CD4-positive, alpha-beta T cell treated with Interleukin-6 at 100 ng/mL for 8 hours (primary cell): ENCODE data around the gene GRAMD4.

Experiments used
- DNase-seq: peaks from one replicate; pipeline ENCODE4 v3.0.0-alpha.2; 2020; ENCODE audit warnings: mixed read lengths, low spot score

The GRAMD4 gene

GRCh38 chr22:46598224-46598623 is 22.0 kb upstream of the GRAMD4 start:
- no peak for DNase-seq

- no peak for DNase-seq
These were observed 21.3 kb upstream of the GRAMD4 start for GRCh38 chr22:46598737-46599424.

- DNase-seq, result no peak
These were observed 19.9 kb upstream of the GRAMD4 start for GRCh38 chr22:46600273-46600796.

GRCh38 chr22:46602025-46602424 is 18.2 kb upstream of the GRAMD4 start:
- DNase-seq, result no peak

GRCh38 chr22:46604306-46604690 is 15.9 kb upstream of the GRAMD4 start:
- peak; percentile 39 for DNase-seq

- no peak for DNase-seq
These were observed 15.1 kb upstream of the GRAMD4 start for GRCh38 chr22:46605117-46605516.

- no peak for DNase-seq
These were observed 13.3 kb upstream of the GRAMD4 start for GRCh38 chr22:46606886-46607285.

- no peak for DNase-seq
These were observed 12.6 kb upstream of the GRAMD4 start for GRCh38 chr22:46607483-46608114.

- DNase-seq, result no peak
These were observed 11.0 kb upstream of the GRAMD4 start for GRCh38 chr22:46609175-46609690.

GRCh38 chr22:46609724-46610201 is 10.4 kb upstream of the GRAMD4 start:
- no peak for DNase-seq

- DNase-seq, result no peak
These were observed 9.8 kb upstream of the GRAMD4 start for GRCh38 chr22:46610356-46610755.

GRCh38 chr22:46611189-46611588 is 9.0 kb upstream of the GRAMD4 start:
- no peak for DNase-seq

GRCh38 chr22:46612341-46612903 is 7.8 kb upstream of the GRAMD4 start:
- no peak for DNase-seq

- DNase-seq, result peak; percentile 36
These were observed 7.1 kb upstream of the GRAMD4 start for GRCh38 chr22:46612904-46613605.

- no peak for DNase-seq
These were observed 6.6 kb upstream of the GRAMD4 start for GRCh38 chr22:46613606-46614021.

- DNase-seq, result peak; percentile 85
These were observed 5.9 kb upstream of the GRAMD4 start for GRCh38 chr22:46614025-46614931.

GRCh38 chr22:46617207-46617985 is 2.8 kb upstream of the GRAMD4 start:
- no peak for DNase-seq

- no peak for DNase-seq
These were observed 2.1 kb upstream of the GRAMD4 start for GRCh38 chr22:46617986-46618647.

GRCh38 chr22:46618667-46619066 is 1.5 kb upstream of the GRAMD4 start:
- no peak for DNase-seq
